Measurements from ENCODE around the gene JAKMIP2.

JAKMIP2 gene

DNA sequence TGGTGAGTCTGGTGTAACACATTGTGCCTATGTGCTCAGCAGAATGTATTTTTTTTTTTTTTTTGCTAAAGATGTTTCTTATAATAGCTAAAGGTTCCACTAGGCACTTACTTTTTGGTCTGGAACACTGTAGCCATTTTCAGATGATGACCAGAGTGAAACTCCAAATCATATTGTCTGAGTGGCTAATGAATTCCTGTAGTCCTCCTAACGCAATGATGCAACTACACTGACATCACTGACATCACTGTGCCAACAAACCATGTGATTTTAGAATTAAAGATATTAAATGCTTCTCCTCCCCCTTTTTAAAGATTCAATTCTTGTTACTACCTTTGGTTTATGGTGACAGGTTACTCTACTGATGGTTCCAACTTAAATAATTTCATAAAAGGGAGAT is 28.8 kb downstream of the JAKMIP2 start:
- TF ChIP-seq, protein P1, sequence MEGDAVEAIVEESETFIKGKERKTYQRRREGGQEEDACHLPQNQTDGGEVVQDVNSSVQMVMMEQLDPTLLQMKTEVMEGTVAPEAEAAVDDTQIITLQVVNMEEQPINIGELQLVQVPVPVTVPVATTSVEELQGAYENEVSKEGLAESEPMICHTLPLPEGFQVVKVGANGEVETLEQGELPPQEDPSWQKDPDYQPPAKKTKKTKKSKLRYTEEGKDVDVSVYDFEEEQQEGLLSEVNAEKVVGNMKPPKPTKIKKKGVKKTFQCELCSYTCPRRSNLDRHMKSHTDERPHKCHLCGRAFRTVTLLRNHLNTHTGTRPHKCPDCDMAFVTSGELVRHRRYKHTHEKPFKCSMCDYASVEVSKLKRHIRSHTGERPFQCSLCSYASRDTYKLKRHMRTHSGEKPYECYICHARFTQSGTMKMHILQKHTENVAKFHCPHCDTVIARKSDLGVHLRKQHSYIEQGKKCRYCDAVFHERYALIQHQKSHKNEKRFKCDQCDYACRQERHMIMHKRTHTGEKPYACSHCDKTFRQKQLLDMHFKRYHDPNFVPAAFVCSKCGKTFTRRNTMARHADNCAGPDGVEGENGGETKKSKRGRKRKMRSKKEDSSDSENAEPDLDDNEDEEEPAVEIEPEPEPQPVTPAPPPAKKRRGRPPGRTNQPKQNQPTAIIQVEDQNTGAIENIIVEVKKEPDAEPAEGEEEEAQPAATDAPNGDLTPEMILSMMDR (IDR thresholded peaks at IDR 0.05; ENCODE audit: insufficient read depth, low read length, poor library complexity, severe bottlenecking): no peak
- TF ChIP-seq EZH2phosphoT487 (conservative IDR thresholded peaks at IDR 0.05; ENCODE audit: low read length): no peak
- no peaks in the 10 kb centered on the region for H4K20me1 ChIP-seq (ENCODE audit: low read depth, low read length)

DNA sequence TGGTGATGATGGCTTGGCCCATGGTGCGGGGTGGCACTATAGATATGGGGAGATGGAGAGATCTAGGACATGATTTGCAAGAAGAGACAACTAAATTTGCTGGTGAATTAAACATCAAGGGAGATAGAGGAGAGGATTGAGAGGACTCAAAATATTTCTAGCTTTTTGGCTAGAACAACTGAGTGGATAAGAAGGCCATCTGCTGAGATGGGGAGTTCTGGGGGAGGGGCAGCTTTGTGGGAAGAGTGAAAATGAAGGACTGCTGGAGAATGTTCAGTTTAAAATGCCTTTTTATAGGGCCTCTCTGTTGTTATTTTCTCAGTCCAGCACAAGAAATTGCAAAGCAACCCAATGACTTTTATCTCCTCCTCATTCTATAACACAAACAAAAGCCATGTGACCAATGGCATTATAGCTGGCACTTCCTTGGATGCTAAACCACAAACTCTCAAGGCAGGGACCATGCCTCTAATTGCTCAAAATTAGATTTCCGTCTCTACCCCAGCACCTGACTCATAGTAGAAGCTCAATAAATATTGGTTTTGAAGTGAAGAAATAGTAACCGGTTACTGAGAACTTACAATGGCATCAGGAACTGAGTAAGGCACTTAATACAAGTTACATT is 29.8 kb downstream of the JAKMIP2 start:
- no peaks in the 10 kb centered on the region for H3F3A ChIP-seq (ENCODE audit: insufficient read depth)
- no peaks in the 10 kb centered on the region for H3K9me3 ChIP-seq (ENCODE audit: insufficient read depth, low read length)
- no peak overlapping the region for H3K4me2 ChIP-seq (ENCODE audit: low read depth, low read length, poor library complexity, severe bottlenecking)
- H3K36me3 ChIP-seq (ENCODE audit: low read length): no peaks in the 10 kb centered on the region
- no peaks in the 10 kb centered on the region for H3K9me2 ChIP-seq (replicated peaks; ENCODE audit: insufficient read depth, low read length)
- TF ChIP-seq EZH2phosphoT487 (conservative IDR thresholded peaks at IDR 0.05; ENCODE audit: low read length): no peak
- TF ChIP-seq, protein P1 (IDR thresholded peaks at IDR 0.05; ENCODE audit: insufficient read depth, low read length, poor library complexity, severe bottlenecking): no peak
- H3K27ac ChIP-seq (ENCODE audit: low read depth, low read length): no peak overlapping the region
- no peaks in the 10 kb centered on the region for H4K20me1 ChIP-seq (ENCODE audit: low read depth, low read length)
- H3K4me3 ChIP-seq (ENCODE audit: insufficient read depth, low read length, poor library complexity, severe bottlenecking): no peak overlapping the region
- H3K79me2 ChIP-seq (ENCODE audit: insufficient read depth, low read length): no peaks in the 10 kb centered on the region
- H3K9ac ChIP-seq (ENCODE audit: low read length): no peak overlapping the region
- no peaks in the 10 kb centered on the region for H3K27me3 ChIP-seq (ENCODE audit: low read length)
- H2AFZ ChIP-seq (ENCODE audit: low read depth, low read length, severe bottlenecking): no peak overlapping the region

More for the DNA sequence above, 28.8 kb downstream of the JAKMIP2 start:
- no peaks in the 10 kb centered on the region for H3K27me3 ChIP-seq (ENCODE audit: low read length)
- no peaks in the 10 kb centered on the region for H3K79me2 ChIP-seq (ENCODE audit: insufficient read depth, low read length)
- H3K9me3 ChIP-seq (ENCODE audit: insufficient read depth, low read length): no peaks in the 10 kb centered on the region
- no peak overlapping the region for H3K9ac ChIP-seq (ENCODE audit: low read length)
- H3K36me3 ChIP-seq (ENCODE audit: low read length): no peaks in the 10 kb centered on the region
- H3K9me2 ChIP-seq (replicated peaks; ENCODE audit: insufficient read depth, low read length): no peaks in the 10 kb centered on the region
- no peak overlapping the region for H3K4me2 ChIP-seq (ENCODE audit: low read depth, low read length, poor library complexity, severe bottlenecking)
- no peak overlapping the region for H3K27ac ChIP-seq (ENCODE audit: low read depth, low read length)
- H3K4me3 ChIP-seq (ENCODE audit: insufficient read depth, low read length, poor library complexity, severe bottlenecking): no peak overlapping the region
- no peak overlapping the region for H2AFZ ChIP-seq (ENCODE audit: low read depth, low read length, severe bottlenecking)
- no peaks in the 10 kb centered on the region for H3F3A ChIP-seq (ENCODE audit: insufficient read depth)

DNA sequence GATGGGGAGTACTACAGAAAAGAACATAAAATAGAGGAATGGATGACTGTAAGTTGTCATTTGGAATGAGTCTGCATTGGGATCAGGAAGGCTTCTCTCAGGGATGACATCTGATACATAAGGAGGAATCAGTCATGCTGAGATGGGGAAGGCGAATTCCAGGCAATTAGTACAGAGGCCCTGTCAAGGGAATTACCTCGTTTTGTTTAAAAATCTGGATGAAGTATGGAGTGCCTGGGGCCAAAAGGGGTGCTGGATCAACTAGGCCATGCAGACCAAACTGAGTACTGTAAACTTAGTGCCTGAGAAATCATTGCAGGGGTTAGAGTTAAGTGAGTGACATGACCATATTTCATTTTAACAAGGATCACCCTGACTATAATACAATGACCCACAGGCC is 30.5 kb downstream of the JAKMIP2 start:
- no peak overlapping the region for H3K4me2 ChIP-seq (ENCODE audit: low read depth, low read length, poor library complexity, severe bottlenecking)
- no peaks in the 10 kb centered on the region for H3K9me2 ChIP-seq (replicated peaks; ENCODE audit: insufficient read depth, low read length)
- H4K20me1 ChIP-seq (ENCODE audit: low read depth, low read length): no peaks in the 10 kb centered on the region
- no peak overlapping the region for H3K4me3 ChIP-seq (ENCODE audit: insufficient read depth, low read length, poor library complexity, severe bottlenecking)
- no peaks in the 10 kb centered on the region for H3K27me3 ChIP-seq (ENCODE audit: low read length)
- no peak overlapping the region for H3K9ac ChIP-seq (ENCODE audit: low read length)
- H3F3A ChIP-seq (ENCODE audit: insufficient read depth): no peaks in the 10 kb centered on the region
- no peaks in the 10 kb centered on the region for H3K79me2 ChIP-seq (ENCODE audit: insufficient read depth, low read length)
- no peak overlapping the region for H3K27ac ChIP-seq (ENCODE audit: low read depth, low read length)
- no peak for TF ChIP-seq EZH2phosphoT487 (conservative IDR thresholded peaks at IDR 0.05; ENCODE audit: low read length)
- TF ChIP-seq, protein P1 (IDR thresholded peaks at IDR 0.05; ENCODE audit: insufficient read depth, low read length, poor library complexity, severe bottlenecking): no peak
- H3K9me3 ChIP-seq (ENCODE audit: insufficient read depth, low read length): no peaks in the 10 kb centered on the region
- no peak overlapping the region for H2AFZ ChIP-seq (ENCODE audit: low read depth, low read length, severe bottlenecking)
- H3K36me3 ChIP-seq (ENCODE audit: low read length): no peaks in the 10 kb centered on the region

Data from SU-DHL-6 (cell line).